ENCODE results near the gene RAB11A. TPM values are rescaled to one million over a fixed set of nuclear protein-coding genes. Genes with fewer than 3 reads are reported as not detected.

Gene RAB11A
- total and polyA plus RNA-seq, 9 of the 15 experiments (the other 6 are each of a cell fraction or from before 2014, with no cell fraction given), result 129 to 369 (median 245) TPM

DNA sequence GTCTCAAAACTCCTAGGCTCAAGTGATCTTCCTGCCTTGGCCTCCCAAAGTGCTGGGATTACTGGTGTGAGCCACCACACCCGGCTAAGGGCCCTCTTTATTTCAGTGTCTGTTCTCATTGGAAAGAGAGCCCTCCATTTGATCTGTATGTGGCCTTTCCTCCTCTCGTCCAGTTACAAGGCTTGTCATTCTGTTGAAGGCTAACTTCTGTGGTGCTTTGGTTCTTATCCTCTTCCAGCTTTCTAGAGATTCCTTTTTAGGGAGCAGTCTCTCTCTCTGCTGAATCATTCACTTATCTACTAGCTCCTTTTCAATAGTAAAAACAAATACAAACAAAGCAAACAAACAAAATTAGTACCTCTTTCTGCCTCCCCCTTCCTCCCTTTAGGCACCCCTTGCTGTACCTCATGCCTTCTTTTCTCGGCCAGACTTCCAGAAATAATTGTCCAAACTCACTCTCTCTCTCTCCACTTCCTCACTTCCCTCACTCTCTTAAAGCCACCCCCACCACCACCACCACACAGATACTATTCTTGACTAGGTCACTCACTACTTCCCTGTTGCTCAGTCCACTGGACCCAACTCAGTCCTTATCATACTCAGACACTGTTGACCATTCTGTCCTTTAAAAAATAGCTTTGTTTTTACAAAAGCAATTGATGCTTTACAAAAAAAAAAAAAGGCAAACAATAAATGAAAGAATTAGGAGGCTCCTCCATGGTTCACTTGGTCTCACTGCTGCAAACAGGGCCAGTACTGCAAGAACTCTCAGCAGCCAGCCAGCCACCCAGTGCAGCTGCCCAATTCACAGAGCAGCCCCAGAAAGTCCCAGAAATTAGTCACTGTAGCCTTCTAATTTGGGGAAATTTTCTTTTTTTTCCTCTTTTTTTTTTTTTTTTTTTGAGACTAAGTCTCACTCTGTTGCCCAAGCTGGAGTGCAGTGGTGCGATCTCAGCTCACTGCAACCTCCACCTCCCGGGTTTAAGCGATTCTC, 31.7 kb upstream of the RAB11A start (continued):
- TF ChIP-seq, protein P1, sequence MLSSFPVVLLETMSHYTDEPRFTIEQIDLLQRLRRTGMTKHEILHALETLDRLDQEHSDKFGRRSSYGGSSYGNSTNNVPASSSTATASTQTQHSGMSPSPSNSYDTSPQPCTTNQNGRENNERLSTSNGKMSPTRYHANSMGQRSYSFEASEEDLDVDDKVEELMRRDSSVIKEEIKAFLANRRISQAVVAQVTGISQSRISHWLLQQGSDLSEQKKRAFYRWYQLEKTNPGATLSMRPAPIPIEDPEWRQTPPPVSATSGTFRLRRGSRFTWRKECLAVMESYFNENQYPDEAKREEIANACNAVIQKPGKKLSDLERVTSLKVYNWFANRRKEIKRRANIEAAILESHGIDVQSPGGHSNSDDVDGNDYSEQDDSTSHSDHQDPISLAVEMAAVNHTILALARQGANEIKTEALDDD (IDR thresholded peaks at IDR 0.05), result peak; percentile 99
- TF ChIP-seq ZNF24 (IDR thresholded peaks at IDR 0.05) (peak; percentile 92), HNRNPLL (IDR thresholded peaks at IDR 0.05; ENCODE audit: low read depth, low read length, poor library complexity, severe bottlenecking) (no peak), ZNF12 (CRISPR knock-in tag; IDR thresholded peaks at IDR 0.05) (no peak), ZC3H11A (IDR thresholded peaks at IDR 0.05; ENCODE audit: low read depth, low read length) (no peak), NUFIP1 (IDR thresholded peaks at IDR 0.05; ENCODE audit: partially characterized antibody) (no peak), NCOR1 (IDR thresholded peaks at IDR 0.05) (peak; percentile 59; the same call in 1 of the 2 replicates), TSC22D4 (tag; IDR thresholded peaks at IDR 0.05) (no peak), CHAMP1 (IDR thresholded peaks at IDR 0.05) (peak; percentile 27; the same call in 1 of the 2 replicates), LARP7 (IDR thresholded peaks at IDR 0.05) (peak; percentile 86)
- TF ChIP-seq, protein P2, sequence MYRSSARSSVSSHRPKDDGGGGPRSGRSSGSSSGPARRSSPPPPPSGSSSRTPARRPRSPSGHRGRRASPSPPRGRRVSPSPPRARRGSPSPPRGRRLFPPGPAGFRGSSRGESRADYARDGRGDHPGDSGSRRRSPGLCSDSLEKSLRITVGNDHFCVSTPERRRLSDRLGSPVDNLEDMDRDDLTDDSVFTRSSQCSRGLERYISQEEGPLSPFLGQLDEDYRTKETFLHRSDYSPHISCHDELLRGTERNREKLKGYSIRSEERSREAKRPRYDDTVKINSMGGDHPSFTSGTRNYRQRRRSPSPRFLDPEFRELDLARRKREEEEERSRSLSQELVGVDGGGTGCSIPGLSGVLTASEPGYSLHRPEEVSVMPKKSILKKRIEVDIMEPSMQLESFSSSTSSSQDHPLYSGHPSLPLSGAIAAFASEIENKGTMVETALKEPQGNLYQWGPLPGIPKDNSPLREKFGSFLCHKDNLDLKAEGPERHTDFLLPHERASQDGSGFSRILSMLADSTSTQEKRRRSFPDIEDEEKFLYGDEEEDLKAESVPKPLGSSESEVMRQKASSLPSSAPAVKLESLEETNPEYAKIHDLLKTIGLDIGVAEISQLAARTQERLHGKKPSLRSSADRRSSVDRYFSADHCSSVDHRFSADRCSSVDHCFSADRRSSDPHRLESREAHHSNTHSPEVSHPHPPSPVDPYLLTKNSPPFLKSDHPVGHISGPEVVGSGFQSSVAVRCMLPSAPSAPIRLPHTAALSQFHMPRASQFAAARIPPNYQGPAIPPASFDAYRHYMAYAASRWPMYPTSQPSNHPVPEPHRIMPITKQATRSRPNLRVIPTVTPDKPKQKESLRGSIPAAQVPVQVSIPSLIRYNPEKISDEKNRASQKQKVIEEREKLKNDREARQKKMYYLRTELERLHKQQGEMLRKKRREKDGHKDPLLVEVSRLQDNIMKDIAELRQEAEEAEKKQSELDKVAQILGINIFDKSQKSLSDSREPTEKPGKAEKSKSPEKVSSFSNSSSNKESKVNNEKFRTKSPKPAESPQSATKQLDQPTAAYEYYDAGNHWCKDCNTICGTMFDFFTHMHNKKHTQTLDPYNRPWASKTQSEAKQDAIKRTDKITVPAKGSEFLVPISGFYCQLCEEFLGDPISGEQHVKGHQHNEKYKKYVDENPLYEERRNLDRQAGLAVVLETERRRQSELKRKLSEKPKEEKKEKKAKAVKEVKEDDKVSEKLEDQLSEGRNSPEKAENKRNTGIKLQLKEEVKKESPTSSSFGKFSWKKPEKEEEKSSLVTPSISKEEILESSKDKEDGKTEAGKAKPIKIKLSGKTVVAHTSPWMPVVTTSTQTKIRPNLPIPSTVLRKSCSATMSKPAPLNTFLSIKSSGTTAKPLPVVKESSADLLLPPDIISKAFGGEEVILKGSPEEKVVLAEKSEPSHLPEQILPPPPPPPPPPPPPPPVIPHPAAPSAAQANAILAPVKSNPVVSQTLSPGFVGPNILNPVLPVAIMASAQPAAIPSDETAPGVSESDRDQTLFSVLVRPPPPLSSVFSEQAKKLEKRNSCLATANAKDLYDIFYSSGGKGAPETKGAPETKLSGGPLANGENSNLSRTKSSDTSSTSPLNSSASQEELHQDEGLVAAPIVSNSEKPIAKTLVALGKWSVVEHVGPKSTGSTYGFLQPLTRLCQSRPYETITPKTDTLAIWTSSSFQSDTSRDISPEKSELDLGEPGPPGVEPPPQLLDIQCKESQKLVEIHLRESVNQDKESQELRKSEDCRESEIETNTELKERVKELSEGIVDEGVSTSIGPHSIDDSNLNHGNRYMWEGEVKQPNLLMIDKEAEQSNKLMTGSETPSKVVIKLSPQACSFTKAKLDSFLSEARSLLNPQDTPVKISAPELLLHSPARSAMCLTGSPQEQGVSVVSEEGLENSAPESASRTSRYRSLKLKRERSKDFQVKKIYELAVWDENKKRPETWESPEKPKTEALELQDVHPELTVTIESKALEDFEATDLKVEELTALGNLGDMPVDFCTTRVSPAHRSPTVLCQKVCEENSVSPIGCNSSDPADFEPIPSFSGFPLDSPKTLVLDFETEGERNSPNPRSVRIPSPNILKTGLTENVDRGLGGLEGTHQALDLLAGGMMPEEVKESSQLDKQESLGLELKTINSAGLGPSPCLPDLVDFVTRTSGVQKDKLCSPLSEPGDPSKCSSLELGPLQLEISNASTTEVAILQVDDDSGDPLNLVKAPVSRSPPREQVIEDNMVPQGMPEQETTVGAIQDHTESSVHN (IDR thresholded peaks at IDR 0.05; ENCODE audit: borderline replicate concordance in 1 of 2, low read depth in 1 of 2), result peak in 1 of 2 experiments; percentile 63; a peak in 1 of 4 replicates
- TF ChIP-seq, protein P3, sequence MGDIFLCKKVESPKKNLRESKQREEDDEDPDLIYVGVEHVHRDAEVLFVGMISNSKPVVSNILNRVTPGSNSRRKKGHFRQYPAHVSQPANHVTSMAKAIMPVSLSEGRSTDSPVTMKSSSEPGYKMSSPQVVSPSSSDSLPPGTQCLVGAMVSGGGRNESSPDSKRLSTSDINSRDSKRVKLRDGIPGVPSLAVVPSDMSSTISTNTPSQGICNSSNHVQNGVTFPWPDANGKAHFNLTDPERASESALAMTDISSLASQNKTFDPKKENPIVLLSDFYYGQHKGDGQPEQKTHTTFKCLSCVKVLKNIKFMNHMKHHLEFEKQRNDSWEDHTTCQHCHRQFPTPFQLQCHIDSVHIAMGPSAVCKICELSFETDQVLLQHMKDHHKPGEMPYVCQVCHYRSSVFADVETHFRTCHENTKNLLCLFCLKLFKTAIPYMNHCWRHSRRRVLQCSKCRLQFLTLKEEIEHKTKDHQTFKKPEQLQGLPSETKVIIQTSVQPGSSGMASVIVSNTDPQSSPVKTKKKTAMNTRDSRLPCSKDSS (IDR thresholded peaks at IDR 0.05; ENCODE audit: low read depth, partially characterized antibody), result no peak

Measured in K562 (cell line).